Gastroesophageal sphincter (tissue), 3 donors: ENCODE measurements around the gene GSTM4.

ENCODE experiments used
- CTCF ChIP-seq, 4 experiments: fragments of 200-600 bp in 2 of 4; fragments of 450-650 bp in 2 of 4; sonication (generic) in 1 of 4; IDR thresholded peaks; one replicate each; pipeline ENCODE4 v1.5.1; 2017 to 2019; ENCODE audit warnings: antibody characterized with exemption in 4 of 4, mild to moderate bottlenecking in 2 of 4, moderate library complexity in 2 of 4
- EP300 ChIP-seq: sonication (generic); formaldehyde crosslinking; IDR thresholded peaks from one replicate; pipeline ENCODE4 v1.6.1; 2017; ENCODE audit warnings: antibody characterized with exemption, mild to moderate bottlenecking
- POLR2A ChIP-seq, 2 donors: fragments of 450-650 bp; IDR thresholded peaks; one replicate each; pipeline ENCODE4 v1.6.1; 2017; ENCODE audit warnings: antibody characterized with exemption in 2 of 2, mild to moderate bottlenecking in 2 of 2, moderate library complexity in 1 of 2
- POLR2AphosphoS5 ChIP-seq: sonication (generic); formaldehyde crosslinking; IDR thresholded peaks from one replicate; pipeline ENCODE4 v1.6.1; 2017; ENCODE audit warnings: antibody characterized with exemption

- no peak for TF ChIP-seq CTCF (IDR thresholded peaks at IDR 0.05)
- TF ChIP-seq POLR2A (IDR thresholded peaks at IDR 0.05), result no peak
- no peak for TF ChIP-seq EP300
- TF ChIP-seq POLR2AphosphoS5, result no peak
Observed at GRCh38 chr1:109611308-109611990, 44.5 kb upstream of the GSTM4 start.
